ENCODE data around the gene TMEM190. TPM values are rescaled to one million over a fixed set of nuclear protein-coding genes. Genes with fewer than 3 reads are reported as not detected.

The TMEM190 gene
- total and polyA plus RNA-seq, 9 of the 15 experiments (the other 6 are each of a cell fraction or from before 2014, with no cell fraction given): not detected

DNA sequence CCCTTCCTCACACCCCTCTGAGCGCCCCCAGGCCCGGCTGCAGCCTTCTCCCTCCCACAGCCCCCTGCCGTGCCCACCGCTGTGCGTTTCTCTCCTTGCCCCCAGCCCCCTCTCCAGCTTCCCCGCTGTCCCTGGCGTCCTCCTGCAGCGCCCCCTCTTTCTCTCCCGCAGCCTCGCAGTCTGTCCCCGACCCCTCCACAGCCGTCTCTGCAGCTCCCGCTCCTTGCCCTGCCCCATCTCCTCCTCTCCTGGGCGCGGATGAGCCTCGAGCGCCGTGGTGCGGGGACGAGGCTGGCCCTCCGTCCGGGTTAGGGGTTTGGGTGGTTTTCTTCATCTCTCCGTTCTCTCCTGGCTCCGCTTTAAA is 35.9 kb upstream of the TMEM190 start (continued):
- TF ChIP-seq ATF1 (CRISPR knock-in tag; IDR thresholded peaks at IDR 0.05): no peak
- TF ChIP-seq ATF1 (tag; IDR thresholded peaks at IDR 0.05): no peak
- TF ChIP-seq, protein P1, sequence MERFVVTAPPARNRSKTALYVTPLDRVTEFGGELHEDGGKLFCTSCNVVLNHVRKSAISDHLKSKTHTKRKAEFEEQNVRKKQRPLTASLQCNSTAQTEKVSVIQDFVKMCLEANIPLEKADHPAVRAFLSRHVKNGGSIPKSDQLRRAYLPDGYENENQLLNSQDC (CRISPR knock-in tag; IDR thresholded peaks at IDR 0.05): no peak
- peak in 1 of 2 experiments; percentile 20; a peak in 1 of 4 replicates for TF ChIP-seq RAD21 (CRISPR knock-in tag; conservative IDR thresholded peaks at IDR 0.05 in 1 of 2, IDR thresholded peaks at IDR 0.05 in 1 of 2)
- TF ChIP-seq SMAD3 (CRISPR knock-in tag; conservative IDR thresholded peaks at IDR 0.05): no peak
- TF ChIP-seq ESRRB (CRISPR knock-in tag; IDR thresholded peaks at IDR 0.05; ENCODE audit: borderline replicate concordance): no peak
- peak; percentile 11; the same call in 1 of the 2 replicates for TF ChIP-seq EGR1 (conservative IDR thresholded peaks at IDR 0.05)
- TF ChIP-seq REST (IDR thresholded peaks at IDR 0.05; ENCODE audit: borderline replicate concordance): peak; percentile 7; the same call in 1 of the 2 replicates
- TF ChIP-seq REST (CRISPR knock-in tag; IDR thresholded peaks at IDR 0.05; ENCODE audit: low read depth): no peak
- no peak for TF ChIP-seq PCBP1 (IDR thresholded peaks at IDR 0.05; ENCODE audit: low read depth, low read length, poor library complexity, severe bottlenecking)
- 0 out of 2 replicates have a peak, but pooled peaks have one; percentile 25 for TF ChIP-seq SMARCA4 (IDR thresholded peaks at IDR 0.05)
- TF ChIP-seq, protein P2, sequence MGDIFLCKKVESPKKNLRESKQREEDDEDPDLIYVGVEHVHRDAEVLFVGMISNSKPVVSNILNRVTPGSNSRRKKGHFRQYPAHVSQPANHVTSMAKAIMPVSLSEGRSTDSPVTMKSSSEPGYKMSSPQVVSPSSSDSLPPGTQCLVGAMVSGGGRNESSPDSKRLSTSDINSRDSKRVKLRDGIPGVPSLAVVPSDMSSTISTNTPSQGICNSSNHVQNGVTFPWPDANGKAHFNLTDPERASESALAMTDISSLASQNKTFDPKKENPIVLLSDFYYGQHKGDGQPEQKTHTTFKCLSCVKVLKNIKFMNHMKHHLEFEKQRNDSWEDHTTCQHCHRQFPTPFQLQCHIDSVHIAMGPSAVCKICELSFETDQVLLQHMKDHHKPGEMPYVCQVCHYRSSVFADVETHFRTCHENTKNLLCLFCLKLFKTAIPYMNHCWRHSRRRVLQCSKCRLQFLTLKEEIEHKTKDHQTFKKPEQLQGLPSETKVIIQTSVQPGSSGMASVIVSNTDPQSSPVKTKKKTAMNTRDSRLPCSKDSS (IDR thresholded peaks at IDR 0.05; ENCODE audit: low read depth, partially characterized antibody): no peak
- peak; percentile 54 for TF ChIP-seq POLR2G (IDR thresholded peaks at IDR 0.05; ENCODE audit: low read depth, low read length)
- peak; percentile 17; the same call in 1 of the 2 replicates for TF ChIP-seq SMARCA5 (IDR thresholded peaks at IDR 0.05)

All from K562 (cell line).